GM12878 (cell line): Measurements from ENCODE around the gene NPPB.

Experiments used
- ATF2 ChIP-seq: IDR thresholded peaks from 2 replicates; pipeline ENCODE4 v1.6.1; 2012; ENCODE audit warnings: low read length, inconsistent platforms
- CHD1 ChIP-seq: IDR thresholded peaks from 2 replicates; pipeline ENCODE4 v1.6.1; 2012; ENCODE audit warnings: low read depth, low read length, improper control_type of control experiment
- CTCF ChIP-seq, 3 experiments: IDR thresholded peaks in 2 of 3; conservative IDR thresholded peaks in 1 of 3; 2 replicates each; pipeline ENCODE4 v1.5.1; 2011; ENCODE audit warnings: low read depth in 3 of 3, low read length in 3 of 3, mild to moderate bottlenecking in 3 of 3, control low read depth in 2 of 3, moderate library complexity in 2 of 3, inconsistent platforms in 1 of 3, mixed read lengths in 1 of 3; ENCODE audit not compliant: control insufficient read depth in 2 of 3, insufficient read depth in 1 of 3; ENCODE audit errors: extremely low read depth in 1 of 3
- ELK1 ChIP-seq: IDR thresholded peaks from 2 replicates; pipeline ENCODE4 v1.6.1; 2012; ENCODE audit warnings: low read depth, low read length, improper control_type of control experiment
- EP300 ChIP-seq, 2 experiments: fragments of 150-350 bp in 1 of 2; IDR thresholded peaks; 2 replicates each; pipeline ENCODE4 v1.6.1; 2011 to 2012; ENCODE audit warnings: low read depth in 2 of 2, low read length in 2 of 2, borderline replicate concordance in 1 of 2, improper control_type of control experiment in 1 of 2, inconsistent platforms in 1 of 2; ENCODE audit not compliant: control insufficient read depth in 1 of 2
- ESRRA ChIP-seq: IDR thresholded peaks from 2 replicates; pipeline ENCODE4 v1.6.1; 2012; ENCODE audit warnings: mild to moderate bottlenecking, low read length, improper control_type of control experiment
- HDGF ChIP-seq: fragments of 450-650 bp; IDR thresholded peaks from 2 replicates; pipeline ENCODE4 v1.6.1; 2016; ENCODE audit warnings: antibody characterized with exemption
- POLR2A ChIP-seq: IDR thresholded peaks from 2 replicates; pipeline ENCODE4 v1.6.1; 2011; ENCODE audit warnings: low read depth, mild to moderate bottlenecking, low read length
- SREBF2 ChIP-seq: IDR thresholded peaks from 2 replicates; pipeline ENCODE4 v1.6.1; 2012; ENCODE audit warnings: mild to moderate bottlenecking, low read length
- ZNF687 ChIP-seq: fragments of 450-650 bp; IDR thresholded peaks from 2 replicates; pipeline ENCODE4 v1.6.1; 2017; ENCODE audit warnings: mild to moderate bottlenecking, moderate library complexity

- TF ChIP-seq CHD1 (no peak), ATF2 (no peak), CTCF (IDR thresholded peaks at IDR 0.05 in 2 of 3, conservative IDR thresholded peaks at IDR 0.05 in 1 of 3; ENCODE audit: control insufficient read depth in 2 of 3, extremely low read depth in 1 of 3, insufficient read depth in 1 of 3, low read depth in 3 of 3, low read length in 3 of 3) (no peak), POLR2A (no peak), ZNF687 (no peak), EP300 (IDR thresholded peaks at IDR 0.05; ENCODE audit: borderline replicate concordance in 1 of 2, control insufficient read depth in 1 of 2, low read depth in 2 of 2, low read length in 2 of 2) (no peak), ELK1 (no peak), ESRRA (no peak), SREBF2 (no peak), HDGF (no peak)
Observed at GRCh38 chr1:11891433-11892186, 32.9 kb upstream of the NPPB start.
